ENCODE measurements around the gene SLC1A3.

DNA sequence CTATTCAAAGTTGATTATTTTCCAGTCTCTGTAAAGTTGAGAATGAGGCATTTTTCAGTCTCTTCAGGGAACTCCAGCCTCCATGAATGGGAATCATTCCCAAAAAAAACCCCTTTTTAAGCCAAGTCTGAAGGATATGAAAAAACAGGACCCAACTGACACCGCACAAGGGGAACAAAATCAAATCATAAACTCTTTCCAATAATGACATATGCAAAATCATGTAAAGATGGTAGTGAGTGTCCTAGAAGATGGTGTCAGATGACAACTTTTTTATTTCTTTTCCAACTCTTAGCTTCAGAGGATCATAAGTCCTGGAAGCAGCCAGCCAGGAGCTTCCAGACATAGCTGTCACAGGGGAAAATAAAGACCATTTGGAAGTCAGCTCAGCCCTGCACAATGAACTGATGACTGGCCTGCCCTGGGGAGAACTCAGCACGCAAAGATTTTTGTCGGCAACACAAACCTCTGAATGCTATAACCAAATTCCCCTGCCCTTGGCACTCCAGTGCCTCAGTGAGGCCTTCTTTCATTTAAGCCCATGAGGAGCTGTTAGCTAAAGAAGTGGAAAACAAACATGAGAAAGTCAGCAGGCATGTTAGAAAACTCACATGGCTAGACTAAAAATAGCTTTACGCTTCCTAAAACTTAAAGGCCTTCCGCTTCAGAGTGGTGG is 85.4 kb downstream of the SLC1A3 start:
- TF ChIP-seq, protein P1, sequence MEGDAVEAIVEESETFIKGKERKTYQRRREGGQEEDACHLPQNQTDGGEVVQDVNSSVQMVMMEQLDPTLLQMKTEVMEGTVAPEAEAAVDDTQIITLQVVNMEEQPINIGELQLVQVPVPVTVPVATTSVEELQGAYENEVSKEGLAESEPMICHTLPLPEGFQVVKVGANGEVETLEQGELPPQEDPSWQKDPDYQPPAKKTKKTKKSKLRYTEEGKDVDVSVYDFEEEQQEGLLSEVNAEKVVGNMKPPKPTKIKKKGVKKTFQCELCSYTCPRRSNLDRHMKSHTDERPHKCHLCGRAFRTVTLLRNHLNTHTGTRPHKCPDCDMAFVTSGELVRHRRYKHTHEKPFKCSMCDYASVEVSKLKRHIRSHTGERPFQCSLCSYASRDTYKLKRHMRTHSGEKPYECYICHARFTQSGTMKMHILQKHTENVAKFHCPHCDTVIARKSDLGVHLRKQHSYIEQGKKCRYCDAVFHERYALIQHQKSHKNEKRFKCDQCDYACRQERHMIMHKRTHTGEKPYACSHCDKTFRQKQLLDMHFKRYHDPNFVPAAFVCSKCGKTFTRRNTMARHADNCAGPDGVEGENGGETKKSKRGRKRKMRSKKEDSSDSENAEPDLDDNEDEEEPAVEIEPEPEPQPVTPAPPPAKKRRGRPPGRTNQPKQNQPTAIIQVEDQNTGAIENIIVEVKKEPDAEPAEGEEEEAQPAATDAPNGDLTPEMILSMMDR (conservative IDR thresholded peaks at IDR 0.05 in 1 of 2, IDR thresholded peaks at IDR 0.05 in 1 of 2; ENCODE audit: extremely low read depth in 1 of 2, insufficient read depth in 1 of 2, low read depth in 1 of 2, low read length in 2 of 2): no peak
- no peak for TF ChIP-seq EZH2 (IDR thresholded peaks at IDR 0.05; ENCODE audit: borderline replicate concordance, low read length)
